GM12873 (cell line): ENCODE data around the gene INPP5D.

ENCODE experiments used
- CTCF ChIP-seq: IDR thresholded peaks from 2 replicates; pipeline ENCODE4 v1.5.1; 2012; ENCODE audit warnings: low read depth, mild to moderate bottlenecking, moderate library complexity, low read length, control low read depth; ENCODE audit not compliant: insufficient read depth; ENCODE audit errors: missing control alignments

The INPP5D gene

GRCh38 chr2:233015019-233015645 lies 45.0 kb upstream of the INPP5D start:
- no peak for TF ChIP-seq CTCF

- TF ChIP-seq CTCF, result no peak
Observed at GRCh38 chr2:233017947-233018346, 42.2 kb upstream of the INPP5D start.

GRCh38 chr2:233020454-233020853 lies 39.7 kb upstream of the INPP5D start:
- no peak for TF ChIP-seq CTCF

GRCh38 chr2:233021771-233022170 lies 38.4 kb upstream of the INPP5D start:
- TF ChIP-seq CTCF, result no peak

GRCh38 chr2:233022561-233022960 lies 37.6 kb upstream of the INPP5D start:
- no peak for TF ChIP-seq CTCF

- TF ChIP-seq CTCF, result no peak
Observed at GRCh38 chr2:233023007-233023760, 37.0 kb upstream of the INPP5D start.

GRCh38 chr2:233023761-233024410 lies 36.3 kb upstream of the INPP5D start:
- no peak for TF ChIP-seq CTCF
